22Rv1 (cell line): ENCODE results near the gene MYO10.

ENCODE experiments used
- ZFX ChIP-seq: fragments of 450-650 bp; IDR thresholded peaks from 2 replicates; pipeline ENCODE4 v1.6.1; 2017; ENCODE audit warnings: antibody characterized with exemption, borderline replicate concordance
- TF ChIP-seq, protein P1 (sequence below): fragments of 450-650 bp; IDR thresholded peaks from 2 replicates; pipeline ENCODE4 v1.5.1; 2017; ENCODE audit warnings: mild to moderate bottlenecking

DNA sequence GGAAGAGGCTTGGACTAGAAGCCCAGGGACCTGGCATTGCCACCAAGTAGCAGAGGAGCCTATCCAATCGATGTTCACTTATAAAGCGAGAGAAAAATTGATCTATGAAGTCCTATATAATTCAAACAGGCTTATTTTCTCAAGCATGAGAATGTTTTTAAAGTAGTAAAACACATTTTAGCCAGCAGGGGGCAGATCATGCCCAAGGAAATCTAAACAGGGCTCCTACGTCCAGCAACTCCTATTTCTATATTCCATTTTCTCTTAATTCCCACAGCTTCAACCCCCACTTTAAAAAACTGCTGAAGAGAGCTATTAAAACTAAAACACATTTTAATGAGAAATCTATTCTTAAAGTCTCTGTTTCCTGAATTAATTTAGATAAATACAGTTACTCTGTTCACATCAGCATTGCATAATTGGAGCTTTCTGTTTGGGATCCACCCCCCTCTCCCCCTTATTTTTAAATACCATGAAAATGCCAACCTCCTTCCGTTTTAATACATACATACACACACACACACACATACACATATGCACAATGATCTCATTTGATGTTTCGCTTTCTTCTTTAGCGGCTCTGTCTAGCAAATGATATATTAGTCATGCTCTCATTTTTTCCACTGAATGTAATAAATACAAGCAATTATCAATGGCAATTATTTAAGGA lies 144.9 kb downstream of the MYO10 start:
- TF ChIP-seq, protein P1, sequence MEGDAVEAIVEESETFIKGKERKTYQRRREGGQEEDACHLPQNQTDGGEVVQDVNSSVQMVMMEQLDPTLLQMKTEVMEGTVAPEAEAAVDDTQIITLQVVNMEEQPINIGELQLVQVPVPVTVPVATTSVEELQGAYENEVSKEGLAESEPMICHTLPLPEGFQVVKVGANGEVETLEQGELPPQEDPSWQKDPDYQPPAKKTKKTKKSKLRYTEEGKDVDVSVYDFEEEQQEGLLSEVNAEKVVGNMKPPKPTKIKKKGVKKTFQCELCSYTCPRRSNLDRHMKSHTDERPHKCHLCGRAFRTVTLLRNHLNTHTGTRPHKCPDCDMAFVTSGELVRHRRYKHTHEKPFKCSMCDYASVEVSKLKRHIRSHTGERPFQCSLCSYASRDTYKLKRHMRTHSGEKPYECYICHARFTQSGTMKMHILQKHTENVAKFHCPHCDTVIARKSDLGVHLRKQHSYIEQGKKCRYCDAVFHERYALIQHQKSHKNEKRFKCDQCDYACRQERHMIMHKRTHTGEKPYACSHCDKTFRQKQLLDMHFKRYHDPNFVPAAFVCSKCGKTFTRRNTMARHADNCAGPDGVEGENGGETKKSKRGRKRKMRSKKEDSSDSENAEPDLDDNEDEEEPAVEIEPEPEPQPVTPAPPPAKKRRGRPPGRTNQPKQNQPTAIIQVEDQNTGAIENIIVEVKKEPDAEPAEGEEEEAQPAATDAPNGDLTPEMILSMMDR: peak; percentile 73
- TF ChIP-seq ZFX: no peak
